Fibroblast of pulmonary artery (primary cell): Measurements from ENCODE around the gene USP31.

Experiments used
- DNase-seq: peaks from one replicate; pipeline ENCODE4 v3.0.0-alpha.2; 2010; ENCODE audit warnings: low read depth
- H3K4me3 ChIP-seq: replicated peaks from 2 replicates; pipeline ENCODE4 v1.5.1; 2011; ENCODE audit warnings: low read depth, mild to moderate bottlenecking, control low read depth, low read length, moderate library complexity
- CTCF ChIP-seq: IDR thresholded peaks from 2 replicates; pipeline ENCODE4 v1.5.1; 2011; ENCODE audit warnings: mild to moderate bottlenecking, control low read depth, low read length, inconsistent platforms; ENCODE audit errors: missing control alignments

USP31 gene

GRCh38 chr16:23143391-23143790, 5.9 kb downstream of the USP31 start:
- no peak overlapping the region for H3K4me3 ChIP-seq
- no peak for TF ChIP-seq CTCF
- DNase-seq = no peak

- peak; percentile 16 for DNase-seq
- no peak overlapping the region for H3K4me3 ChIP-seq
- no peak for TF ChIP-seq CTCF
Measured at GRCh38 chr16:23141959-23142740, 7.1 kb downstream of the USP31 start.

- no peak for TF ChIP-seq CTCF
- no peak for DNase-seq
- no peak overlapping the region for H3K4me3 ChIP-seq
Measured at GRCh38 chr16:23141500-23141899, 7.8 kb downstream of the USP31 start.

GRCh38 chr16:23141033-23141432, 8.2 kb downstream of the USP31 start:
- no peak for TF ChIP-seq CTCF
- H3K4me3 ChIP-seq = no peak overlapping the region
- no peak for DNase-seq

GRCh38 chr16:23140107-23140506, 9.1 kb downstream of the USP31 start:
- no peak for DNase-seq
- TF ChIP-seq CTCF = no peak
- no peak overlapping the region for H3K4me3 ChIP-seq

GRCh38 chr16:23137818-23138217, 11.4 kb downstream of the USP31 start:
- TF ChIP-seq CTCF = no peak
- no peak for DNase-seq
- no peak overlapping the region for H3K4me3 ChIP-seq

- DNase-seq = no peak
- TF ChIP-seq CTCF = no peak
- H3K4me3 ChIP-seq = no peak overlapping the region
Measured at GRCh38 chr16:23137256-23137655, 12.0 kb downstream of the USP31 start.
